Uterus (tissue), 4 donors: ENCODE results near the gene TRIM54. TPM values are rescaled to one million over a fixed set of nuclear protein-coding genes. Genes with fewer than 3 reads are reported as not detected.

ENCODE experiments used
- DNase-seq, 2 donors: peaks; one replicate each; pipeline ENCODE4 v3.0.0-alpha.2; 2019 to 2020
- H3K27ac ChIP-seq, 2 donors: fragments of 200-600 bp; sonication (generic); 1 replicate in 1 of 2; 2 replicates in 1 of 2; pipeline ENCODE4 v1.5.1; 2016 to 2018
- H3K27me3 ChIP-seq, 2 donors: fragments of 200-600 bp; sonication (generic); one replicate each; pipeline ENCODE4 v1.5.1; 2018 to 2019; ENCODE audit warnings: control low read depth in 1 of 2
- H3K36me3 ChIP-seq, 2 donors: fragments of 200-600 bp; sonication (generic); one replicate each; pipeline ENCODE4 v1.5.1; 2019; ENCODE audit warnings: control low read depth in 1 of 2
- H3K4me1 ChIP-seq, 2 donors: fragments of 200-600 bp; sonication (generic); one replicate each; pipeline ENCODE4 v1.5.1; 2018 to 2019; ENCODE audit warnings: control low read depth in 1 of 2
- H3K4me3 ChIP-seq, 2 donors: fragments of 200-600 bp; sonication (generic); 1 replicate in 1 of 2; 2 replicates in 1 of 2; pipeline ENCODE4 v1.5.1; 2018 to 2019; ENCODE audit warnings: mild to moderate bottlenecking in 1 of 2
- H3K9me3 ChIP-seq, 2 donors: fragments of 200-600 bp; sonication (generic); one replicate each; pipeline ENCODE4 v1.5.1; 2019; ENCODE audit warnings: control low read depth in 1 of 2
- CTCF ChIP-seq, 4 experiments: fragments of 200-600 bp in 2 of 4; fragments of 450-650 bp in 2 of 4; sonication (generic) in 2 of 4; IDR thresholded peaks; one replicate each; pipeline ENCODE4 v1.5.1; 2016 to 2019; ENCODE audit warnings: antibody characterized with exemption in 4 of 4, mild to moderate bottlenecking in 2 of 4, moderate library complexity in 1 of 4
- POLR2A ChIP-seq, 2 donors: fragments of 450-650 bp; IDR thresholded peaks; one replicate each; pipeline ENCODE4 v1.6.1; 2016; ENCODE audit warnings: antibody characterized with exemption in 2 of 2, mild to moderate bottlenecking in 1 of 2, moderate library complexity in 1 of 2
- intact Hi-C: fragments of 100-400 bp; cut with DNase I; formaldehyde crosslinking; loops from one replicate; pipeline ENCODE4 v1.15.1; 2023; ENCODE audit warnings: low total_unique reads
- total RNA-seq, 4 donors: library from RNA; depleted of rRNA in 3 of 4; stranded (reverse); fragments of >200 nt in 3 of 4; gene quantifications; one replicate each; pipeline versions ENCODE4 v1.1.0 to v1.2.4, GENCODE V29; 2014 to 2023
- donor health status: DM: yes; HTN: yes; CAD: no.

The TRIM54 gene
- total RNA-seq, 4 donors from 2014 or later: 0.26 to 5.0 (median 0.58) TPM

DNA sequence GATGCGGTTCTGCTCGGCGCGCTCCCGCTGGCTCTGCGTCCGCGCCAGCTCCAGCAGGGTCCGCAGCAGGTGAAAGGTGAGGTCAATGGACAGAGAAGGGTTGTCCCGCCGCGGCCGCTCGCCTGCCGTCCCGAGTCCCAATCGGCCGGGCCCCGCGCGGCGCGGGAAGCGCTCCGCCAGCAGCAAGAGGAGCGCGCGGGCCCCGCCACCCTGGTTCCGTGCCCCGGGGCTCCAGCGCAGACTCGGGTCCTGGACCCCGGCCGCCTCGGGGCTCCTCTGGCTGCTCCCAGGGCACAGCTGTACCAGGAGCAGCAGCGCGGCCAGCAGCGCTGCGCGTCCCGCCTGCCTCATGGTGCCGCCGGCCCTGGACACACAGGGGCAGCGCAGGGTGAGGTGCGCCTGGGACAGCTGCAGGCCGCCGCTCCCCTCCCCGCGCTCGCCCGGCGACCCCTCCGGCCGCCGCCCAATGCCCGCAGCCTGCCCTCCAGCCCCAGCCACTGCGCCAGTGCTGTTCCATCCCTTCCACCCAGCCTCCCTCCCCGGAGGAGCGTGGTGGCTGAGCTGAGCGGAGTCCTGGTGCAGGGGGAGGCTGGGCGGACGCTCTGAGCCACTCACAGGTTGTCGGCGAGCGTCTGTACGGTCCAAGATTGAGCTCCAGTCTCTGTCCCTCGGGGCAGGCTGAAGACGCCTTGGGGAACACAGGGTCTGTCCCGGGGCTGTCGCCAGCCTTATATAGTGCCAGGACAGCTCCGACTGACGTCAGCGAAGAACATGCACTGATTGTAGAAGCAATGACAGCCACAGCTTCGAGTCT, 25.5 kb downstream of the TRIM54 start:
- Histone ChIP-seq H3K4me3 (no peak overlapping the region), H3K9me3 (no peaks in the 10 kb centered on the region), H3K27me3 (peaks cover 22 to 27% of the 10 kb centered on the region in 2 donors), H3K36me3 (no peaks in the 10 kb centered on the region), H3K27ac (no peak overlapping the region), H3K4me1 (peaks cover 0 to 16% of the 10 kb centered on the region in 2 donors)
- intact Hi-C loops: no loop called here
- DNase-seq: no peak
- no peak for TF ChIP-seq CTCF (IDR thresholded peaks at IDR 0.05)
- no peak for TF ChIP-seq POLR2A (IDR thresholded peaks at IDR 0.05)

DNA sequence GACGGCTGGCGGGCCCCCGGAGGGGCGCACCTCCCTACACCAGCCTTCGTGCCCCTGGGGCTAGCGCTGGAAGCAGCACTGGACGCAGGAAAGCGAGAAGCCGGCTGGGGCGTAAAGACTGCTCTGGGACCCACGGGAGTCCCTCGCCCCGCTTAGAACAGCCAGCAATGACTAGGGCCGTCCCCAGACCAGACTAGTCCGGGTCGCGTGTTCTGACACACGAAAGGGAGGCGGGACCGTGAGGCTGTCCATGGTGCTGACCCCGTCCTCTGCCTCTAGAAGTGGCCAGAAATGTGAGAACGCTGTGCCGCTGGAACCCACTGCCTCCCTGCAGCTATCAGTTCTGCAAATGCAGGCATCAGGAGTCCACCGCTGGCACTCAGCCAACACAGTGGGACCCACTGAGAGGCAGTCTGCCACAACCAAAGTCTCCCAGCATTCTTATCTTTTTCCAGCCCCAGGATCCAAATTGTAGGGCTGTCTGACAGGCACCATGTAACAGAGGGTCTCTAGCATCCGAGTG, 26.2 kb downstream of the TRIM54 start, which contains the start of gene UCN:
Gene UCN, minus strand, starts transcription at position 87 of the 523 bp plus-strand sequence. CDS start 550 bp downstream, outside the sequence.
- intact Hi-C loops: no loop called here
- TF ChIP-seq POLR2A (IDR thresholded peaks at IDR 0.05) (no peak), CTCF (IDR thresholded peaks at IDR 0.05) (no peak)

DNA sequence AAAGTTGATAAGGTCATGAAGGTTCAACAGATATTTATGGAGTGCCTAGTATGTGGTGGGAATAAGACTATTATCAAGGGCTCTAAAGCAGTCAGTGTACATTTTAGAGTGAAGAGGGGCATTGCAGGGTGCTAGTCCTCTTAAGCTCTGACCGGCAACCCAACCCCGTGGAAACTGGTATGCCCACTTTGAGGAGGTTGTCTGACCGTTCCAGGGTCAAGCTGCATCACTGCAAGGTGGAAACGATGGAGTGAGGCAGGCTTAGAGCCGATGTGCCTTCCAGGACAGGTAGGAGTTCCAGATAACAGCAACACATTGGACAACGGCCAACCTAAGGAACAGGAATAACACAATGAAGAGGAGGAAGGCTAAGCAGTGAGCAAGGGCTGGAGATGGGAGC, 27.4 kb downstream of the TRIM54 start:
- no peak overlapping the region for H3K27ac ChIP-seq
- TF ChIP-seq CTCF (IDR thresholded peaks at IDR 0.05): no peak
- no peak for TF ChIP-seq POLR2A (IDR thresholded peaks at IDR 0.05)
- H3K27me3 ChIP-seq: peaks cover 22 to 27% of the 10 kb centered on the region in 2 donors
- H3K9me3 ChIP-seq: no peaks in the 10 kb centered on the region
- H3K4me3 ChIP-seq: no peak overlapping the region
- DNase-seq: no peak
- H3K4me1 ChIP-seq: peaks cover 0 to 16% of the 10 kb centered on the region in 2 donors
- intact Hi-C loops: no loop called here
- no peaks in the 10 kb centered on the region for H3K36me3 ChIP-seq

More for the DNA sequence above, 26.2 kb downstream of the TRIM54 start, which contains the start of gene UCN:
- DNase-seq: no peak
- peaks cover 22 to 27% of the 10 kb centered on the region in 2 donors for H3K27me3 ChIP-seq
- peaks cover 0 to 16% of the 10 kb centered on the region in 2 donors for H3K4me1 ChIP-seq
- H3K36me3 ChIP-seq: no peaks in the 10 kb centered on the region
- no peak within 1 kb of the TSS for H3K4me3 ChIP-seq
- H3K9me3 ChIP-seq: no peaks in the 10 kb centered on the region
- no peak within 1 kb of the TSS for H3K27ac ChIP-seq

- DNase-seq: no peak
- Histone ChIP-seq H3K36me3 (no peaks in the 10 kb centered on the region), H3K4me1 (peaks cover 0 to 10% of the 10 kb centered on the region in 2 donors), H3K27ac (no peak overlapping the region), H3K9me3 (no peaks in the 10 kb centered on the region), H3K4me3 (no peak overlapping the region), H3K27me3 (peaks cover 10% of the 10 kb centered on the region in 2 donors)
- no peak for TF ChIP-seq POLR2A (IDR thresholded peaks at IDR 0.05)
- TF ChIP-seq CTCF (IDR thresholded peaks at IDR 0.05): no peak
- intact Hi-C loops: no loop called here
These were observed 29.9 kb downstream of the TRIM54 start for GRCh38 chr2:27312152-27312551.
